GM23338 (cell line): ENCODE data around the gene C17orf100. TPM values are rescaled to one million over a fixed set of nuclear protein-coding genes. Genes with fewer than 3 reads are reported as not detected.

ENCODE experiments used
- ATAC-seq: fragments of 200-7000 bp; cut with Tn5 transposase; 3 replicates; pipeline ENCODE4 v1.9.1; 2020
- DNase-seq: peaks from one replicate; pipeline ENCODE4 v3.0.0-alpha.2; 2015; ENCODE audit warnings: low spot score
- H2AFZ ChIP-seq: fragments of 200-600 bp; sonication (generic); 2 replicates; pipeline ENCODE4 v1.8.0; 2016; ENCODE audit warnings: antibody characterized with exemption, mild to moderate bottlenecking, moderate library complexity
- H3F3A ChIP-seq: fragments of 200-600 bp; sonication (generic); replicated peaks from 2 replicates; pipeline ENCODE4 v1.8.0; 2017; ENCODE audit warnings: antibody characterized with exemption, mixed run types, low read depth
- H3K27ac ChIP-seq: fragments of 200-600 bp; sonication (generic); 2 replicates; pipeline ENCODE4 v1.6.1; 2016; ENCODE audit warnings: low read depth
- H3K27me3 ChIP-seq: fragments of 200-600 bp; sonication (generic); 2 replicates; pipeline ENCODE4 v1.8.0; 2016; ENCODE audit warnings: mild to moderate bottlenecking, mixed run types, moderate library complexity; ENCODE audit not compliant: insufficient read depth
- H3K36me3 ChIP-seq: fragments of 200-600 bp; sonication (generic); 2 replicates; pipeline ENCODE4 v1.8.0; 2016; ENCODE audit warnings: mild to moderate bottlenecking; ENCODE audit not compliant: insufficient read depth
- H3K4me1 ChIP-seq: fragments of 200-600 bp; sonication (generic); 2 replicates; pipeline ENCODE4 v1.8.0; 2016; ENCODE audit warnings: mild to moderate bottlenecking, moderate library complexity; ENCODE audit not compliant: insufficient read depth
- H3K4me2 ChIP-seq: fragments of 200-600 bp; sonication (generic); 2 replicates; pipeline ENCODE4 v1.7.1; 2017; ENCODE audit warnings: mixed run types
- H3K4me3 ChIP-seq: fragments of 200-600 bp; sonication (generic); 2 replicates; pipeline ENCODE4 v1.6.1; 2016; ENCODE audit warnings: mixed run types
- H3K79me2 ChIP-seq: fragments of 200-600 bp; sonication (generic); replicated peaks from 2 replicates; pipeline ENCODE4 v1.8.0; 2017; ENCODE audit warnings: mild to moderate bottlenecking; ENCODE audit not compliant: insufficient read depth
- H3K9me2 ChIP-seq: fragments of 200-600 bp; sonication (generic); 2 replicates; pipeline ENCODE4 v1.8.0; 2017; ENCODE audit not compliant: insufficient read depth
- H4K20me1 ChIP-seq: fragments of 200-600 bp; sonication (generic); replicated peaks from 2 replicates; pipeline ENCODE4 v1.8.0; 2017; ENCODE audit warnings: mild to moderate bottlenecking; ENCODE audit not compliant: insufficient read depth
- H3K27ac Mint-ChIP-seq: 2 replicates; pipeline ENCODE4 v1.8.0; 2020; ENCODE audit warnings: inconsistent platforms, mild to moderate bottlenecking, moderate library complexity, mixed read lengths
- H3K27me3 Mint-ChIP-seq: 3 replicates; pipeline ENCODE4 v1.8.0; 2022; ENCODE audit warnings: low read depth, mild to moderate bottlenecking, moderate library complexity, mixed read lengths, inconsistent platforms; ENCODE audit not compliant: insufficient read depth, poor library complexity
- H3K36me3 Mint-ChIP-seq: 3 replicates; pipeline ENCODE4 v1.8.0; 2021; ENCODE audit warnings: low read depth, mild to moderate bottlenecking, inconsistent platforms, moderate library complexity, mixed read lengths
- H3K4me1 Mint-ChIP-seq: 3 replicates; pipeline ENCODE4 v1.8.0; 2020; ENCODE audit warnings: mild to moderate bottlenecking, inconsistent platforms, mixed read lengths
- H3K4me3 Mint-ChIP-seq: 3 replicates; pipeline ENCODE4 v1.8.0; 2021; ENCODE audit warnings: moderate library complexity, mild to moderate bottlenecking, inconsistent platforms, mixed read lengths
- H3K9me3 Mint-ChIP-seq: 3 replicates; pipeline ENCODE4 v1.8.0; 2020; ENCODE audit warnings: moderate library complexity, mild to moderate bottlenecking, inconsistent platforms, mixed read lengths
- CTCF ChIP-seq, 2 experiments: fragments of 200-600 bp in 1 of 2; sonication (generic) in 1 of 2; conservative IDR thresholded peaks; 2 replicates each; pipeline versions ENCODE4 v1.5.1 to v1.6.1; 2016 to 2017; ENCODE audit warnings: antibody characterized with exemption in 2 of 2, low read depth in 2 of 2, mild to moderate bottlenecking in 2 of 2, moderate library complexity in 1 of 2
- EZH2 ChIP-seq: fragments of 200-600 bp; sonication (generic); IDR thresholded peaks from one replicate; pipeline ENCODE4 v1.8.0; 2017; ENCODE audit warnings: antibody characterized with exemption, mild to moderate bottlenecking, low read depth; ENCODE audit not compliant: unreplicated experiment
- EZH2phosphoT487 ChIP-seq: fragments of 200-600 bp; sonication (generic); IDR thresholded peaks from one replicate; pipeline ENCODE4 v1.8.1; 2018; ENCODE audit warnings: antibody characterized with exemption; ENCODE audit not compliant: unreplicated experiment
- ZNF462 ChIP-seq: fragments of 250-450 bp; sonication (Bioruptor Pico); IDR thresholded peaks from 2 replicates; pipeline ENCODE4 v1.5.0; 2020; ENCODE audit warnings: mild to moderate bottlenecking, moderate library complexity
- polyA plus RNA-seq: library from polyadenylated mRNA; unstranded; fragments of >200 nt; fragmentation: Nextera tagmentation; extraction: Ambion mirVana; gene quantifications from 2 replicates; pipeline ENCODE4 v1.2.1, GENCODE V29; 2016
- total RNA-seq: library from RNA; depleted of rRNA; stranded (reverse); fragments of >200 nt; shearing (Covaris generic); gene quantifications from 2 replicates; pipeline ENCODE4 v1.2.3, GENCODE V29; 2014

C17orf100 gene
- total and polyA plus RNA-seq, 2 experiments from 2014 or later = 2.7 to 3.9 TPM

- H3K36me3 ChIP-seq = no peaks in the 10 kb centered on the region
- no peaks in the 10 kb centered on the region for H3F3A ChIP-seq
- H4K20me1 ChIP-seq = no peaks in the 10 kb centered on the region
- no peaks in the 10 kb centered on the region for H3K36me3 Mint-ChIP-seq
- DNase-seq (no peak), ATAC-seq (no peak)
- peaks cover 6% of the 10 kb centered on the region for H3K27me3 Mint-ChIP-seq
- peaks cover 8% of the 10 kb centered on the region; the same call in 2 of the 3 replicates for H3K4me1 Mint-ChIP-seq
- H3K27me3 ChIP-seq = no peaks in the 10 kb centered on the region
- no peaks in the 10 kb centered on the region for H3K79me2 ChIP-seq
- no peaks in the 10 kb centered on the region; the same call in 1 of the 2 replicates for H3K4me1 ChIP-seq
- no peak overlapping the region for H3K4me3 ChIP-seq
- H3K27ac ChIP-seq = no peak overlapping the region
- H3K4me2 ChIP-seq = no peak overlapping the region
- H3K27ac Mint-ChIP-seq = no peak overlapping the region
- TF ChIP-seq CTCF (conservative IDR thresholded peaks at IDR 0.05; ENCODE audit: low read depth in 2 of 2) (no peak), ZNF462 (CRISPR knock-in tag) (no peak), EZH2phosphoT487 (no peak), EZH2 (no peak)
- no peaks in the 10 kb centered on the region for H3K9me3 Mint-ChIP-seq
- no peak overlapping the region for H3K4me3 Mint-ChIP-seq
- H3K9me2 ChIP-seq = no peaks in the 10 kb centered on the region
- no peak overlapping the region for H2AFZ ChIP-seq
Measured at GRCh38 chr17:6670999-6671398, 19.4 kb downstream of the C17orf100 start.
